ENCODE data around the gene CYP3A7. TPM values are rescaled to one million over a fixed set of nuclear protein-coding genes. Genes with fewer than 3 reads are reported as not detected.
"Not testable (repeated sequence)": the region's sequence is repeated elsewhere in the genome, so short reads cannot be mapped to it uniquely, and the experiment has no call there.

The CYP3A7 gene
- total RNA-seq, 2 experiments from 2014 or later = not detected

DNA sequence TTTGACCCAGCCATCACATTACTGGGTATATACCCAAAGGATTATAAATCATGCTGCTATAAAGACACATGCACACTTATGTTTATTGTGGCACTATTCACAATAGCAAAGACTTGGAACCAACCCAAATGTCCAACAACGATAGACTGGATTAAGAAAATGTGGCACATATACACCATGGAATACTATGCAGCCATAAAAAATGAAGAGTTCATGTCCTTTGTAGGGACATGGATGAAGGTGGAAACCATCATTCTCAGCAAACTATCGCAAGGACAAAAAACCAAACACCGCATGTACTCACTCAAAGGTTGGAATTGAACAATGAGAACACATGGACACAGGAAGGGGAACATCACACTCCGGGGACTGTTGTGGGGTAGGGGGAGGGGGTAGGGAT, 44.1 kb downstream of the CYP3A7 start:
- H3K36me3 Mint-ChIP-seq; H3K27me3 Mint-ChIP-seq; H3K4me3 Mint-ChIP-seq; POLR2A ChIA-PET; DNase-seq; CTCF ChIA-PET; H3K27ac Mint-ChIP-seq; H3K4me1 Mint-ChIP-seq (ENCODE audit: low read depth); intact Hi-C loops (cut with micrococcal nuclease): not testable (repeated sequence)
- peaks cover 19% of the 10 kb centered on the region for H3K9me3 Mint-ChIP-seq

DNA sequence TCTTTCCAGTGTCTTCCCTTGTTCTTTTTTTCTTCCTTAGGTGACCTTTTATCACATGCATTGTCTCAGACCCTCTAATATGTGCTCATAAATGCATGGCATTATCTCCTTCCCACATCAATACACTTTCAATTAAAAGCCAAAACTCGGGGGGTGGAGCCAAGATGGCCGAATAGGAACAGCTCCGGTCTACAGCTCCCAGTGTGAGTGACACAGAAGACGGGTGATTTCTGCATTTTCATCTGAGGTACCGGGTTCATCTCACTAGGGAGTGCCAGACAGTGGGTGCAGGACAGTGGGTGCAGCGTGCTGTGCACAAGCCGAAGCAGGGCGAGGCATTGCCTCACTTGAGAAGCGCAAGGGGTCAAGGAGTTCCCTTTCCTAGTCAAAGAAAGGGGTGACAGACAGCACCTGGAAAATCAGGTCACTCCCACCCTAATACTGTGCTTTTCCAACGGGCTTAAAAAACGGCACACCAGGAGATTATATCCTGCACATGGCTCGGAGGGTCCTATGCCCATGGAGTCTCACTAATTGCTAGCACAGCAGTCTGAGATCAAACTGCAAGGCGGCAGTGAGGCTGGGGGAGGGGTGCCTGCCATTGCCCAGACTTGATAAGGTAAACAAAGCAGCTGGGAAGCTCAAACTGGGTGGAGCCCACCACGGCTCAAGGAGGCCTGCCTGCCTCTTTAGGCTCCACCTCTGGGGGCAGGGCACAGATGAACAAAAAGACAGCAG, 49.0 kb downstream of the CYP3A7 start:
- H3K27ac Mint-ChIP-seq; CTCF ChIA-PET; intact Hi-C loops (cut with micrococcal nuclease); H3K4me3 Mint-ChIP-seq; H3K36me3 Mint-ChIP-seq; H3K4me1 Mint-ChIP-seq (ENCODE audit: low read depth); DNase-seq; H3K27me3 Mint-ChIP-seq; POLR2A ChIA-PET: not testable (repeated sequence)
- H3K9me3 Mint-ChIP-seq = peaks cover 12% of the 10 kb centered on the region

DNA sequence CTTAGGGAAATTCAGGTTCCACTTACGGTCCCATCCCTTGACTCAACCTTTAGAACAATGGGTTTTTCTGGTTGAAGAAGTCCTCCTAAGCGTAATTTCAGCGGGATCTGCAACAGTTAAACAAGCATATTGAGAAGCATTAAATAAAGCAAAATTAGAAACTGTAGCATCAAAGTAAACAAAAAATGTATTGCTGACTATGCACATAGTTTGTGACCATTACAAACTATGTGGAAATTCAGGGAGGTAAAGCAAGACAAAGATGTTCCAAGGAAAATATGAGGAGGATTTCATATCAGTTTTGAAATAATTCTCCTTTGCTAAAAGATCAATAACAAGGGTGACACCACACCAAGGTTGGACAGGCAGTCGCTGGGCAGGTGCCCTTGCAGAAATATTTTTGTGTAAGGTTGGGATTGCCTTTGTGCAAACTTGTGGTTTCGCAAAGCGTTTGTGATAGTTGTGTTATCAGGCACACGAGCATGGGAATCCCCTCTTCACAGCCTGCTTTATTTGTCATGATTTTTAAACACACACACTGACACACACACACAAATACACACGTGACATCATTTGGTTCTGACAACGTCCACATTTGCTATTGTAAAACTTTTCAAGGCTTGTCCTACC, 49.8 kb downstream of the CYP3A7 start:
- H3K4me3 Mint-ChIP-seq = no peak overlapping the region
- no peak for DNase-seq
- CTCF ChIA-PET = no interaction called here
- intact Hi-C loops (cut with micrococcal nuclease) = no loop called here
- H3K4me1 Mint-ChIP-seq (ENCODE audit: low read depth) = no peaks in the 10 kb centered on the region
- H3K9me3 Mint-ChIP-seq = peaks cover 11% of the 10 kb centered on the region
- no peaks in the 10 kb centered on the region for H3K27me3 Mint-ChIP-seq
- POLR2A ChIA-PET = no interaction called here
- peaks cover 5% of the 10 kb centered on the region for H3K36me3 Mint-ChIP-seq
- H3K27ac Mint-ChIP-seq = no peak overlapping the region

DNA sequence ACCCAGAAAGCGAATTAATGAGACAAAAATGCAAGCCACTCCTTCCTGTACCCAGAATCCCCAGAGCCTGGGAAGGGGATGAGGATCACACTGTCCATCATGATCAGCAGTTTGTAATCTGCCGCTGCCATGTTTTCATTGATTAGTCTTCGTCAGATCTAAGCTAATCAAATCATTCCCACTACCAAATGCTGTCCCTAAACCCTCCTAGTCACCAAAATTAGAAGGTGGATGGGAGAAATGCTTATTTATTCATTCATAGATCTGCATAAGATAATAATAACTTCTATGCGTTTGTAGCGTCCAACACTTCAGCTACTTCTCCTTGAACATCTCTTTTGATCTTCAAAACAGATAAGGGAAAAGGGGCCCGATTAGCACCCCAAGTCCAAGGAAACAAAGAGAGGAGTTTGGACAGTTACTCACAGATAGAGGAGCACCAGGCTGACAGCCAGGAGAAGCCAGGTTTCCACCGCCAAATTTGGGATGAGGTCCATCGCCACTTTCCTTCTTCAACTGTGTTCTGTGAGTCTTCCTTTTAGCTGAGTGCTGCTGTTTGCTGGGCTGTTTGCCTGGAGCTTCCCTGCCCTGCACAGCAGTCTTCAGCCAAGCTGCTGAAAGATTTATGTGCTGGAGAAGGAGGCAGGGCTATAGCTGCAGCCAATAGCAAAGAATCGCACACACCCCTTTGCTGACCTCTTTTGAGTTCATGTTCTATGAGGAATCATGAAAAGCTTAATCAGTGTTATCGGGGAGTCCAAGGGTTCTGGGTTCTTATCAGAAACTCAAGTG, 55.4 kb downstream of the CYP3A7 start, which contains the start of gene CYP3A5:
Gene CYP3A5 (minus strand): TSS at position 597 of the 792 bp plus-strand sequence. CDS start 100 bp downstream, at position 497.
- intact Hi-C loops (cut with micrococcal nuclease) = no loop called here
- Mint-ChIP-seq H3K4me1 (ENCODE audit: low read depth) (peaks cover 12% of the 10 kb centered on the region), H3K9me3 (no peaks in the 10 kb centered on the region), H3K27me3 (no peaks in the 10 kb centered on the region), H3K36me3 (peaks cover 5% of the 10 kb centered on the region), H3K4me3 (no peak within 1 kb of the TSS), H3K27ac (no peak within 1 kb of the TSS)
- POLR2A ChIA-PET = no interaction called here
- CTCF ChIA-PET = no interaction called here
- DNase-seq = no peak

DNA sequence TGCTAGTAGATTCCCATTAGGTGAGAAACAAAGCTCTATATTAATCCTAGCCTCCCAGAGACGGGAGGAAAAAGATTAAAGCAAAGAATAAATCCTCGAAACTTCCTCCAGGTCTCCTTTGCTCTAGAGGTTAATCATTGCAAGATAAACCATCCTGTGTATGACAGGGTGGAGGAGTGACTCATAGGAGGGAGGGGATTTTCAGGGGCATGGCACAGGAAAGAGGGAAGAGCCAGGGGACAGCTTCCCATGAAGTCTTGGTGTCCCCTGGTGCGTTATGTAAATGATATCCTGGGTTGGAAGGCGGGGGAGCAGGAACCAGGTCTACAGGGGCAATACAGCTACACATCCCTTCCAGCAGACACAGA, 56.0 kb downstream of the CYP3A7 start:
- no peak overlapping the region for H3K27ac Mint-ChIP-seq
- CTCF ChIA-PET = no interaction called here
- intact Hi-C loops (cut with micrococcal nuclease) = no loop called here

DNA sequence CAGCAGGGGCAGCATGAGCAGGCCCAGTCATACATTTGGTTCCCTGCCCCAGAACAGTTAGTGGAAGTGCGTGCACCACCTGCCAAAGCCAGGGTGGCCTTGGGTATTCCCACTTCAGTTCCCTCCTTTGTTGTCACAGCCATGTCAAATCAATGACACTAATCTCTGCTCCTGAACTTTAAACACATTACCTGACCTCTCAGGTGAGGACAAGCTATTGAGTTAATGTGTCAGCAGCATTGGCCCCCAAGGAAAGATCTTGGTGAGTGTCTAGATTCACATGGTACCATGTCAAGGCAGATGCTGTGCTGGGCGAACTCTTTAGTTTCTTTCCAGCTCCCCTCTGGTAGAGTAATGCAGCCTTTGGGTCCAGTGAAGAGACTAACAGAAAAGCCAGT, 57.3 kb downstream of the CYP3A7 start:
- POLR2A ChIA-PET = no interaction called here
- intact Hi-C loops (cut with micrococcal nuclease) = no loop called here
- H3K27me3 Mint-ChIP-seq = no peaks in the 10 kb centered on the region
- no peak overlapping the region for H3K4me3 Mint-ChIP-seq
- H3K27ac Mint-ChIP-seq = no peak overlapping the region
- CTCF ChIA-PET = no interaction called here
- no peak for DNase-seq
- peaks cover 4% of the 10 kb centered on the region for H3K36me3 Mint-ChIP-seq
- no peaks in the 10 kb centered on the region for H3K9me3 Mint-ChIP-seq
- peaks cover 18% of the 10 kb centered on the region for H3K4me1 Mint-ChIP-seq (ENCODE audit: low read depth)

More for the DNA sequence above, 56.0 kb downstream of the CYP3A7 start:
- no peak for DNase-seq
- Mint-ChIP-seq H3K27me3 (no peaks in the 10 kb centered on the region), H3K36me3 (peaks cover 5% of the 10 kb centered on the region), H3K9me3 (no peaks in the 10 kb centered on the region), H3K4me3 (no peak overlapping the region), H3K4me1 (ENCODE audit: low read depth) (peaks cover 16% of the 10 kb centered on the region)
- POLR2A ChIA-PET = no interaction called here

DNA sequence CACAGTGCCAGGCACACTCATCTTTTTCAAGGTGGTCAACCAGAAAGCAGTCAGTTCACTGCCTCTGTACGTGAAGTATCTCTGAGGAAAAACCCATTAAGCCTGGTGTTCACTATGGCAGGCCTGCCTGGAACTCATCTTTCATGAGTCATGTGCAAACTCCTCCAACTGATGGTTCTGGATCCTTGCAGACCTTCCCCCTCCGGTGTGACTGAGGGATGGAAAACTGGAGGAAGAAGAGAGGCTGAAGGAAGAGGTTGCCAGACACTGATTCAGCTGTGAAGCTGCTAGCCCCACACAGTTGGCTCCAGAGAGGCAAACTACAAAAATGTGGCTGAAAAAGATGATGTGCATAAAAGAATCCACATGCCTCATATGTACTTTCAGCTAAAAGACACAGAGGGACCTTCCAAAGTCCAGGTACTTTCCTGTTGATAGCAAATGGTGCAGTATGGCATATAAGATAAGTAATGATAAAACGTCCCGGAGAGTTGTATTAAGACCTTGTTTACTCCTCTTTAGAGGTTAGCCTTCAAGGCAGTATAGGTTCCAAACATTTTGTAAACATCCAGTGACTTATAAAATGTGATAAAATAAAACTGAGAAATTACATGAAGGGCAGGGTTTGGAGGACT, 57.9 kb downstream of the CYP3A7 start:
- H3K27ac Mint-ChIP-seq = no peak overlapping the region
- H3K4me1 Mint-ChIP-seq (ENCODE audit: low read depth) = peaks cover 18% of the 10 kb centered on the region
- H3K4me3 Mint-ChIP-seq = no peak overlapping the region
- CTCF ChIA-PET = no interaction called here
- intact Hi-C loops (cut with micrococcal nuclease) = no loop called here
- H3K9me3 Mint-ChIP-seq = no peaks in the 10 kb centered on the region
- no peaks in the 10 kb centered on the region for H3K27me3 Mint-ChIP-seq
- POLR2A ChIA-PET = no interaction called here
- DNase-seq = no peak
- H3K36me3 Mint-ChIP-seq = peaks cover under 1% of the 10 kb centered on the region

DNA sequence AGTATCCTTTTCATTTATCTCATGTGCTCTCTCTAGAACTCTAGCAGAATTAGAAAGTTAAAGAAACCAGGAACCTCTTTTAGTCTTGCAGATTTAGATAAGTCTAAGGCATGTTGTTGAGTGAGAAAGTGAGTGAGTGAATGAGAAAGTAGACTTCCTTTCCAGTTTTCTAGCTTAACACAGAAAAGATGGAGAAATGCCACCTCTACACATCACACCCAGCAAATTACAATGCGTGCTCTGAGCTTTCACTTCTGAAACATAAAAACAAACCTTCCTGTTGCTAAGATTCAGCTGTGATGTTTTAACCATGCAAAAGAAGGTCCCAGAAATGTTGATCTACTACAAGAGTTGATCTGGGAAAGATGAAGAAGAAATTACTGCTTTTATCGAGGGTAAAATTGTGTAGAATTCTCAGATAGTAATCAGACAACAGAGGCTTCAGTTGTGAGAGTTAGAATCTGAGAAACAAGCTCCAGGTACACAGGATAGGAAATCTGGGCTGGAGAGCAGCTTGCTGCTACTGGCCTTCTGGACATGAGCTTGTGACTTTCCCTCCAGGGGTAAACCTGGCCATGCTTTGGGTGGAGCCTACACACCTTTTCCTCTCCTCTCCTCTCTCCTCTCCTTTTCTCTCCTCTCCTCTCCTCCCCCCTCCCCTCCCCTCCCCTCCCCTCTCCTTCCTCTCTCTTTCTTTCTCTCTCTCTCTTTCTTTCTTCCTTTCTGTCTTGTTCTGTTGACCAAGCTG, 59.8 kb downstream of the CYP3A7 start:
- DNase-seq = no peak
- CTCF ChIA-PET = no interaction called here
- no peaks in the 10 kb centered on the region for H3K9me3 Mint-ChIP-seq
- H3K4me1 Mint-ChIP-seq (ENCODE audit: low read depth) = peaks cover 18% of the 10 kb centered on the region
- H3K36me3 Mint-ChIP-seq = peaks cover 2% of the 10 kb centered on the region
- peak overlapping the region; percentile 52 for H3K27ac Mint-ChIP-seq
- no peak overlapping the region for H3K4me3 Mint-ChIP-seq
- intact Hi-C loops (cut with micrococcal nuclease) = no loop called here
- no peaks in the 10 kb centered on the region for H3K27me3 Mint-ChIP-seq
- POLR2A ChIA-PET = no interaction called here

DNA sequence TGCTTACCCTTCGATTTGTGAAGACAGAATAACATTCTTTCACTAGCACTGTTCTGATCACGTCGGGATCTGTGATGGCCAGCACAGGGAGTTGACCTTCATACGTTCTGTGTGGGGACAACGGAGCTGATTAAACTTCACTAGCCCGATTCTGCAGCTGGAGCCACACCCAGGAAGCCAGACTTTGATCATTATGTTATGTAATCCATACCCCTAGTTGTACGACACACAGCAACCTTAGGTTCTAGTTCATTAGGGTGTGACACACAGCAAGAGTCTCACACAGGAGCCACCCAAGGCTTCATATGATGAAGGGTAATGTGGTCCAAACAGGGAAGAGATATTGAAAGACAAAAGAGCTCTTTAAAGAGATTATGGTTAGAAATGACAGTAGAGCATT, 62.4 kb downstream of the CYP3A7 start:
- peaks cover 18% of the 10 kb centered on the region for H3K4me1 Mint-ChIP-seq (ENCODE audit: low read depth)
- ChIA-PET CTCF (no interaction called here), POLR2A (no interaction called here)
- peaks cover 5% of the 10 kb centered on the region for H3K36me3 Mint-ChIP-seq
- intact Hi-C loops (cut with micrococcal nuclease) = no loop called here
- no peaks in the 10 kb centered on the region for H3K27me3 Mint-ChIP-seq
- H3K9me3 Mint-ChIP-seq = no peaks in the 10 kb centered on the region
- H3K4me3 Mint-ChIP-seq = no peak overlapping the region
- DNase-seq = no peak
- no peak overlapping the region for H3K27ac Mint-ChIP-seq

DNA sequence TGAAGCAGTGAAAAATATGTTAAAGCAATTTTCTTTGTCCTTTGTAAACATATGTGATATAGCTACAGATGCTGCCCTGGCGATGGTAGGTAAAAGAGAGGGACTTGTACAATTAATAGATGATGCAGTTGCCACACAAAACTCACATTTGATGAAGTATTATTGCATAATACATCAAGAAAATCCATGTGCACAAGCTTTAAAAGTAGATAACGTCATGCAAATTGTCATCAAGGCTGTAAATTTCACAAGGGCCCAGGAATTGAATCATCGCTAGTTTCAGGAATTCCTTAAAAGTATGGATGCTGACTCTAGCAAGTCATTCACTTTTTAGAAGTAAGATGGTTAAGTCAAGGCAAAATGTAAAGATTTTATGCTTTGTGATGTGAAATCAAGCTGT, 65.2 kb downstream of the CYP3A7 start:
- Mint-ChIP-seq H3K9me3 (no peaks in the 10 kb centered on the region), H3K27ac (no peak overlapping the region), H3K4me3 (no peak overlapping the region), H3K27me3 (no peaks in the 10 kb centered on the region), H3K4me1 (ENCODE audit: low read depth) (peaks cover 8% of the 10 kb centered on the region), H3K36me3 (peaks cover 5% of the 10 kb centered on the region)
- POLR2A ChIA-PET = no interaction called here
- intact Hi-C loops (cut with micrococcal nuclease) = no loop called here
- DNase-seq = no peak
- CTCF ChIA-PET = no interaction called here

DNA sequence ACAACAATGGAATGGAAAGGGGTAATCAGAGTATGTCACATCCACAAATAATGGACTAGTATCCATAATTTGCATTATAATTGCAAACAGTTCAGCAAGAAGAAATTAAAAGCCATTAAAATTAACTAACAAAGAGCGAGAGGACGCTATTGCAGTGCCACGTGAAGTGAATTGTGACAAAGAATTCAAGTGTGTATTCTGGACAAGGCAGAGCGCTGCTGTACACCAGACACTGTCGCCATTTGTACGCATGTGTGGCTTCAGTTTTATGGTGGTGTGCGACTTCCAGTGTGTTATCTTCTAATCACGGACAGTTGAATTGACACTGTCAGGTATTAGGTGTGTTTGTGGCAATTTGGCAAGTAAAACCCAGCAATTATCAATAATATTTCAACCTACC, 66.5 kb downstream of the CYP3A7 start:
- Mint-ChIP-seq H3K9me3 (no peaks in the 10 kb centered on the region), H3K27me3 (no peaks in the 10 kb centered on the region), H3K27ac (no peak overlapping the region), H3K4me1 (ENCODE audit: low read depth) (no peaks in the 10 kb centered on the region), H3K36me3 (peaks cover 5% of the 10 kb centered on the region), H3K4me3 (no peak overlapping the region)
- no peak for DNase-seq
- intact Hi-C loops (cut with micrococcal nuclease) = no loop called here
- POLR2A ChIA-PET = no interaction called here
- CTCF ChIA-PET = no interaction called here

DNA sequence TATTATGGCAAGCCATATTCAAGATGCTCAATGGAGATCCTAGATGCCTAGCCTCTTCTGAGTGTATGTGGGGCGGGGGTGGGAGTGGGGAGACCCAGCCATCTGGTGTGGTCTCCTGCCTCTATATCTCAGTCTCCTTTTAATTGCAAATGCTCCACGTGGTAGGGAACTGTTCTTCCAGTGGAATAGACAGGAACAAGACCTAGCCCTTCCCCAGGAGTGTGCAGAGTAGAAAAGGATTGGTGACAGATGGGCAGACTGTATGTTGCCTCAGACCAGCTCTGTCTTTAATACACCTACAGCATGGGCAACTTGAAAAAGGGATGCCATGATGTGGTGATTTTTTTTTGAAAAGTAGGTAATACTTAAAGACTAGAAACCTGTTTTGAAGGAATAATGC, 67.8 kb downstream of the CYP3A7 start:
- Mint-ChIP-seq H3K9me3 (no peaks in the 10 kb centered on the region), H3K27me3 (no peaks in the 10 kb centered on the region), H3K4me1 (ENCODE audit: low read depth) (no peaks in the 10 kb centered on the region), H3K27ac (no peak overlapping the region), H3K36me3 (peaks cover 10% of the 10 kb centered on the region), H3K4me3 (no peak overlapping the region)
- ChIA-PET POLR2A (no interaction called here), CTCF (no interaction called here)
- intact Hi-C loops (cut with micrococcal nuclease) = no loop called here
- no peak for DNase-seq
